Stimulated activated CD8-positive, alpha-beta memory T cell treated with anti-CD3 and anti-CD28 coated beads, Interleukin-7, amount 100 ng/mL, for 24 hours (primary cell): Measurements from ENCODE around the gene ARMC6.

ENCODE experiments used
- DNase-seq: peaks from one replicate; pipeline ENCODE4 v3.0.0-alpha.2; 2020; ENCODE audit warnings: low read depth

Gene ARMC6

DNA sequence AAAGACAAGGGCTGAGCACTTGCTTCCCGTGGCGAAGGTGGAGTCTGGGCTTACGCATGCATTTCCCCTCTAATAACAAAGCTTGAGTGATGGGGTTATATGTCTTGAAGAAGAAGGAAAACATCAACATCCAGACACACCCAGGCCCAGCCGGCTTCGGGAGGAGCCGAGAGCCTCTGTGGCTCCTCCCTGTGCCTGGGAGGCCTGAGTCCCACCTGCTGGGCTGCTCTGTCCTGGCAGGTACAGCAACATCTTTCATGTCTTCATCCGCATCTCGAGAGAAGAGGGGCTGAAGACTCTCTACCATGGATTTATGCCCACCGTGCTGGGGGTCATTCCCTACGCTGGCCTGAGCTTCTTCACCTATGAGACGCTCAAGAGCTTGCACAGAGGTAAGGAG lies 74.3 kb downstream of the ARMC6 start:
- DNase-seq = no peak
